HG03135 (cell line): ENCODE results near the gene SAMD13.
A peak's percentile ranks its signal among the peaks of the same experiment; 100 is the strongest.

ENCODE experiments used
- ATAC-seq: cut with Tn5 transposase; IDR thresholded peaks from one replicate; pipeline ENCODE4 v1.9.1; 2021; ENCODE audit warnings: mild to moderate bottlenecking, moderate library complexity; ENCODE audit not compliant: unreplicated experiment

Gene SAMD13

GRCh38 chr1:84301004-84301784, at the start of gene SAMD13:
Gene SAMD13 (plus strand): TSS chr1:84301708. CDS start chr1:84303235, 1,527 bp downstream.
- no peak for ATAC-seq

- ATAC-seq = no peak
Measured at GRCh38 chr1:84253036-84253435, 48.5 kb upstream of the SAMD13 start.

GRCh38 chr1:84253891-84254290, 47.6 kb upstream of the SAMD13 start:
- no peak for ATAC-seq

- ATAC-seq = no peak
Measured at GRCh38 chr1:84254703-84255238, 46.7 kb upstream of the SAMD13 start.

- ATAC-seq = no peak
Measured at GRCh38 chr1:84255582-84255981, 45.9 kb upstream of the SAMD13 start.

GRCh38 chr1:84257617-84258016, 43.9 kb upstream of the SAMD13 start:
- ATAC-seq = no peak

- no peak for ATAC-seq
Measured at GRCh38 chr1:84259376-84259775, 42.1 kb upstream of the SAMD13 start.

- no peak for ATAC-seq
Measured at GRCh38 chr1:84259989-84260388, 41.5 kb upstream of the SAMD13 start.

GRCh38 chr1:84260852-84261518, 40.5 kb upstream of the SAMD13 start:
- ATAC-seq = no peak

GRCh38 chr1:84264961-84265360, 36.5 kb upstream of the SAMD13 start:
- no peak for ATAC-seq

- no peak for ATAC-seq
Measured at GRCh38 chr1:84265867-84266266, 35.6 kb upstream of the SAMD13 start.

GRCh38 chr1:84266748-84267147, 34.8 kb upstream of the SAMD13 start:
- ATAC-seq = no peak

- no peak for ATAC-seq
Measured at GRCh38 chr1:84267476-84267875, 34.0 kb upstream of the SAMD13 start.

- no peak for ATAC-seq
Measured at GRCh38 chr1:84268346-84268745, 33.2 kb upstream of the SAMD13 start.

- no peak for ATAC-seq
Measured at GRCh38 chr1:84269306-84269705, 32.2 kb upstream of the SAMD13 start.

GRCh38 chr1:84271441-84272151, 29.9 kb upstream of the SAMD13 start:
- ATAC-seq = peak; percentile 95

- no peak for ATAC-seq
Measured at GRCh38 chr1:84272401-84272800, 29.1 kb upstream of the SAMD13 start.

GRCh38 chr1:84277343-84278059, 24.0 kb upstream of the SAMD13 start:
- no peak for ATAC-seq

- ATAC-seq = no peak
Measured at GRCh38 chr1:84278905-84279304, 22.6 kb upstream of the SAMD13 start.

GRCh38 chr1:84280912-84281311, 20.6 kb upstream of the SAMD13 start:
- ATAC-seq = no peak

- peak; percentile 79 for ATAC-seq
Measured at GRCh38 chr1:84282780-84283333, 18.7 kb upstream of the SAMD13 start.
